OCI-LY7 (cell line): ENCODE measurements around the gene PSAP. TPM values are rescaled to one million over a fixed set of nuclear protein-coding genes. Genes with fewer than 3 reads are reported as not detected.

Experiments
- BruUV-seq: library from RNA; stranded (reverse); fragments of 400-500 nt; replicated peaks from 2 replicates; lab custom pipeline; 2021; lab: Mats Ljungman, UMichigan
- CTCF ChIA-PET: fragments of 300-600 bp; sonication (Branson Sonifier 250); formaldehyde crosslinking; loops from one replicate; lab custom pipeline; 2022; ENCODE audit warnings: antibody characterized with exemption; ENCODE audit not compliant: unreplicated experiment; lab: Charles Lee
- POLR2A ChIA-PET: fragments of 300-600 bp; sonication (Branson Sonifier 250); formaldehyde crosslinking; loops from one replicate; lab custom pipeline; 2022; ENCODE audit warnings: antibody characterized with exemption; lab: Charles Lee
- DNase-seq: peaks from one replicate; pipeline ENCODE4 v3.0.0-alpha.2; 2015; ENCODE audit warnings: low spot score
- H2AFZ ChIP-seq: fragments of 200-600 bp; sonication (generic), shearing (Covaris generic); 2 replicates; pipeline ENCODE4 v1.6.1; 2014; ENCODE audit warnings: mild to moderate bottlenecking, antibody characterized with exemption, low read length, moderate library complexity
- H3K27ac ChIP-seq: fragments of 200-600 bp; sonication (generic); 2 replicates; pipeline ENCODE4 v1.5.1; 2014; ENCODE audit warnings: mixed run types, low read depth, mild to moderate bottlenecking, moderate library complexity, low read length, inconsistent platforms; ENCODE audit not compliant: poor library complexity, severe bottlenecking
- H3K36me3 ChIP-seq: fragments of 200-600 bp; sonication (generic); 2 replicates; pipeline ENCODE4 v1.6.1; 2014; ENCODE audit warnings: mild to moderate bottlenecking, antibody characterized with exemption, low read length, moderate library complexity, mixed read lengths; ENCODE audit not compliant: insufficient read depth
- H3K4me1 ChIP-seq: fragments of 200-600 bp; sonication (generic); 2 replicates; pipeline ENCODE4 v1.5.1; 2014; ENCODE audit warnings: mild to moderate bottlenecking, low read length; ENCODE audit not compliant: insufficient read depth, poor library complexity, severe bottlenecking
- H3K4me2 ChIP-seq: fragments of 200-600 bp; sonication (generic); 2 replicates; pipeline ENCODE4 v1.6.1; 2014; ENCODE audit warnings: mild to moderate bottlenecking, low read length
- H3K4me3 ChIP-seq: fragments of 200-600 bp; sonication (generic); 2 replicates; pipeline ENCODE4 v1.5.1; 2014; ENCODE audit warnings: mild to moderate bottlenecking, low read depth, low read length; ENCODE audit not compliant: poor library complexity, severe bottlenecking
- H3K79me2 ChIP-seq: fragments of 200-600 bp; sonication (generic); 2 replicates; pipeline ENCODE4 v1.6.1; 2016; ENCODE audit warnings: low read depth, mild to moderate bottlenecking, low read length, moderate library complexity, mixed read lengths; ENCODE audit not compliant: insufficient read depth
- H3K9me2 ChIP-seq: fragments of 200-600 bp; sonication (generic); 2 replicates; pipeline ENCODE4 v1.6.1; 2016; ENCODE audit warnings: mild to moderate bottlenecking, low read length, mixed read lengths; ENCODE audit not compliant: insufficient read depth
- H3K9me3 ChIP-seq: fragments of 200-600 bp; sonication (generic); 2 replicates; pipeline ENCODE4 v1.6.1; 2014; ENCODE audit warnings: mild to moderate bottlenecking, mixed run types, low read length, mixed read lengths
- H4K20me1 ChIP-seq: fragments of 200-600 bp; sonication (generic); 2 replicates; pipeline ENCODE4 v1.6.1; 2014; ENCODE audit warnings: mild to moderate bottlenecking, antibody characterized with exemption, low read length, moderate library complexity, mixed read lengths; ENCODE audit not compliant: insufficient read depth
- CTCF ChIP-seq: fragments of 200-600 bp; sonication (generic); conservative IDR thresholded peaks from 2 replicates; pipeline ENCODE4 v1.5.1; 2014; ENCODE audit warnings: mild to moderate bottlenecking, antibody characterized with exemption, low read length, moderate library complexity, mixed read lengths
- EZH2phosphoT487 ChIP-seq: fragments of 200-600 bp; sonication (generic); IDR thresholded peaks from 2 replicates; pipeline ENCODE4 v1.6.1; 2018; ENCODE audit warnings: low read depth, borderline replicate concordance, mild to moderate bottlenecking, mixed run types, antibody characterized with exemption, low read length, moderate library complexity, mixed read lengths
- intact Hi-C: fragments of 100-400 bp; cut with micrococcal nuclease; formaldehyde crosslinking; loops from one replicate; pipeline ENCODE4 v1.10.0; 2022; ENCODE audit not compliant: unreplicated experiment
- total RNA-seq, 2 experiments: library from RNA; depleted of rRNA in 1 of 2; stranded (reverse); fragments of >200 nt in 1 of 2; shearing (Covaris generic) in 1 of 2; gene quantifications; 2 replicates each; pipeline ENCODE4 v1.2.3, GENCODE V29; 2014 to 2022

Gene PSAP
- total RNA-seq, 2 experiments from 2014 or later: 163 to 200 TPM

GRCh38 chr10:71780156-71780555 lies 70.9 kb downstream of the PSAP start:
- H2AFZ ChIP-seq: no peak overlapping the region
- intact Hi-C loops: no loop called here
- H3K4me3 ChIP-seq: no peak overlapping the region
- no peaks in the 10 kb centered on the region for H3K9me2 ChIP-seq
- no peaks in the 10 kb centered on the region for H3K36me3 ChIP-seq
- no peaks in the 10 kb centered on the region for H3K9me3 ChIP-seq
- H3K79me2 ChIP-seq: no peaks in the 10 kb centered on the region
- no TSS peak for BruUV-seq
- H3K4me1 ChIP-seq: peaks cover 18% of the 10 kb centered on the region
- ChIA-PET CTCF (no interaction called here), POLR2A (no interaction called here)
- TF ChIP-seq CTCF (no peak), EZH2phosphoT487 (no peak)
- H3K27ac ChIP-seq: no peak overlapping the region
- H3K4me2 ChIP-seq: no peak overlapping the region
- no peaks in the 10 kb centered on the region for H4K20me1 ChIP-seq
- no peak for DNase-seq

GRCh38 chr10:71779641-71780040 lies 71.4 kb downstream of the PSAP start:
- Histone ChIP-seq H3K4me3 (no peak overlapping the region), H3K79me2 (no peaks in the 10 kb centered on the region), H3K9me2 (no peaks in the 10 kb centered on the region), H3K4me2 (no peak overlapping the region), H4K20me1 (no peaks in the 10 kb centered on the region), H2AFZ (no peak overlapping the region), H3K9me3 (no peaks in the 10 kb centered on the region), H3K27ac (no peak overlapping the region), H3K4me1 (peaks cover 23% of the 10 kb centered on the region), H3K36me3 (no peaks in the 10 kb centered on the region)
- intact Hi-C loops: no loop called here
- no TSS peak for BruUV-seq
- CTCF ChIA-PET: no interaction called here
- no peak for DNase-seq
- POLR2A ChIA-PET: no interaction called here
- TF ChIP-seq CTCF (no peak), EZH2phosphoT487 (no peak)

- POLR2A ChIA-PET: interaction anchor here (1.1 kb wide), 1 partner anchor 40 kb away, joined by 3 read pairs; no protein-coding TSS in a partner anchor
- no peaks in the 10 kb centered on the region for H3K79me2 ChIP-seq
These were observed 72.8 kb downstream of the PSAP start for GRCh38 chr10:71778071-71778825.

More at GRCh38 chr10:71778071-71778825, 72.8 kb downstream of the PSAP start:
- Histone ChIP-seq H3K4me1 (peaks cover 35% of the 10 kb centered on the region), H3K27ac (no peak overlapping the region), H3K4me2 (no peak overlapping the region), H3K36me3 (no peaks in the 10 kb centered on the region), H3K9me2 (no peaks in the 10 kb centered on the region), H3K4me3 (no peak overlapping the region), H3K9me3 (no peaks in the 10 kb centered on the region), H2AFZ (no peak overlapping the region), H4K20me1 (no peaks in the 10 kb centered on the region)
- DNase-seq: no peak
- no TSS peak for BruUV-seq
- intact Hi-C loops: no loop called here
- TF ChIP-seq EZH2phosphoT487: no peak
- TF ChIP-seq CTCF: no peak
- CTCF ChIA-PET: interaction anchor here (0.5 kb wide), 1 partner anchor 34 kb away, joined by 5 read pairs; no protein-coding TSS in a partner anchor
